HG02623 (cell line): ENCODE results near the gene TTBK2.

Experiments used
- ATAC-seq: cut with Tn5 transposase; IDR thresholded peaks from one replicate; pipeline ENCODE4 v1.9.1; 2021; ENCODE audit warnings: moderate library complexity; ENCODE audit not compliant: unreplicated experiment

Gene TTBK2

GRCh38 chr15:42696626-42697025, 224.0 kb downstream of the TTBK2 start:
- no peak for ATAC-seq

DNA sequence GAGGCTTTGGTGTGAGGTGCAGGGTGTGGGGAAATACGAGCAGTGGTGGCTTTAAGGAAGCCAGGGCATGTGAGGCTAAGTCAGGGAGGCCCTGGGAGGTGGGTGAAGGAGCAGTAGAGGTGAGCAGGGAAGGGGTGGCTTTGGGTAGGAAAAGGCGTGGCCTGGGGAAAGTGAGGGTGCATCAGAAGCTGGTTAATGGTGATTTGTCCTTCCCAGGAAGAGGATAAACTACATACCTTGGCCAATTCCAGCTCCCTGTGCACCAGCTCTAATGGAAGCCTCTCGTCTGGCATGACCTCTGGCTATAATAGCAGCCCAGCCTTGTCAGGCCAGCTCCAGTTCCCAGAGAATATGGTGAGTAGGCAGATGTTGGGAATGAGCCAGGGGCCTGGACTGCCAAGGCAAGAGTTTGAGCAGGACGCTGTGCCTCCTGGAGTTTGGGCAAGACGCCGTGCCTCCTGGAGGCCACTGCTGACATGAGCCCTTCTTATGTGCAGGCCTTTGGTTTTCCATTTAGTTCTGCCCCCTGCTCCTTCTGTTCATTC, 225.0 kb downstream of the TTBK2 start:
- ATAC-seq, result no peak

DNA sequence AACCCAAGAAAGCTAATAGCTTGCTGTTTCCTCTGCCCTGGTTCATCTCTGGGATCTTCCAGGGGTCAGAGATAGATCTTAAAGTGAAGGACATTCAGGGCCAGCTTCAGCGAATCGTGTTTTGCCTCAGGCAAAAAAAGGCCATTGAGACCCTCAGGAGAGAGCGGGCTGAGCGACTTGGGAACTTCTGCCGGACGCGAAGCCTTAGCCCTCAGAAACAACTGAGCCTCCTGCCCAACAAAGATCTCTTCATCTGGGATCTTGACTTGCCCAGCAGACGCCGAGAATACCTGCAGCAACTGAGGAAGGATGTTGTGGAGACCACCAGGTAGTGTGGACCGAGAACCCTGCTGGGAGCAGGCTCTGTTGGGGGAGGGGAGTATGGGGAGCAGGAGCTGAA, 226.2 kb downstream of the TTBK2 start:
- no peak for ATAC-seq

DNA sequence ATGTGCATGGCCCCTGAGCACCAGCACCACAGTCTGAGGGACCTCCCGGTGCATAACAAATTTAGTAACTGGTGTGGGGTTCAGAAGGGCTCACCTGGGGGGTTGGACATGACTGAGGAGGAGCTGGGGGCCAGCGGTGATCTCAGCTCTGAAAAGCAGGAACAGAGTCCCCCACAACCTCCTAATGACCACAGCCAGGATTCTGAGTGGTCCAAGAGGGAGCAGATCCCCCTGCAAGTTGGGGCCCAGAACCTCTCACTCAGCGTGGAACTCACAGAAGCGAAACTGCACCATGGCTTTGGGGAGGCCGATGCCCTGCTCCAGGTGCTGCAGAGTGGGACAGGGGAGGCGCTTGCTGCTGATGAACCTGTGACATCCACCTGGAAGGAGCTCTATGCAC, 226.6 kb downstream of the TTBK2 start:
- ATAC-seq, result no peak

DNA sequence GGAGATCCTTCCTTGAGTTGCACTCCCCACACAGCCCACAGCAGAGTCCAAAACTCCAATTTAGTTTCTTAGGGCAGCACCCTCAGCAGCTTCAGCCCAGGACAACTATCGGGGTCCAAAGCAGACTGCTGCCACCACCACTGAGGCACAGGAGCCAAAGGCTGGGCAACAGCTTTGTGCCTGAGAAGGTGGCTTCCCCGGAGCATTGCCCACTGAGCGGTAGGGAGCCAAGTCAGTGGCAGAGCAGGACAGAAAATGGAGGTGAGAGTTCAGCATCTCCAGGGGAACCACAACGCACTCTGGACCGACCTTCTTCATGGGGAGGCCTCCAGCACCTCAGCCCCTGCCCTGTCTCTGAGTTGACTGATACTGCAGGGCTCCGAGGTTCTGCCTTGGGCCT, 227.1 kb downstream of the TTBK2 start:
- no peak for ATAC-seq

- ATAC-seq, result no peak
These were observed 227.6 kb downstream of the TTBK2 start for GRCh38 chr15:42692997-42693396.

- no peak for ATAC-seq
These were observed 228.0 kb downstream of the TTBK2 start for GRCh38 chr15:42692536-42692935.

- ATAC-seq, result no peak
These were observed 228.8 kb downstream of the TTBK2 start for GRCh38 chr15:42691770-42692169.

DNA sequence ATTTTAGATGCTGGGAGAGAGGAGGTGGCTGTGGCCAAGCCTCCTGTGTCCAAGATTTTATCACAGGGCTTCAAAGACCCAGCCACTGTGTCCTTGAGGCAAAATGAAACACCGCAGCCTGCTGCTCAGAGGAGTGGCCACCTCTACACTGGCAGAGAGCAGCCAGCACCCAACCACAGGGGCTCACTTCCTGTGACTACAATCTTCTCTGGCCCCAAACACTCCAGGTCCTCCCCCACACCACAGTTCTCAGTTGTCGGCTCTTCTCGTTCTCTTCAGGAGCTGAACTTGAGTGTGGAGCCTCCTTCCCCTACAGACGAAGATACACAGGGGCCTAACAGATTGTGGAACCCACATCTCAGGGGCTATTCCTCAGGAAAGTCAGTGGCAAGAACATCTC, 229.3 kb downstream of the TTBK2 start:
- no peak for ATAC-seq
